Peyer's patch (tissue), 4 donors: ENCODE measurements around the gene CELF2. TPM values are rescaled to one million over a fixed set of nuclear protein-coding genes. Genes with fewer than 3 reads are reported as not detected.

Experiments
- DNase-seq, 3 donors: peaks; one replicate each; pipeline ENCODE4 v3.0.0-alpha.2; 2017 to 2019
- H3K27ac ChIP-seq, 4 donors: fragments of 200-600 bp; sonication (generic); one replicate each; pipeline ENCODE4 v1.5.1; 2016 to 2019
- H3K27me3 ChIP-seq, 2 donors: fragments of 200-600 bp; sonication (generic); one replicate each; pipeline ENCODE4 v1.5.1; 2019
- H3K36me3 ChIP-seq, 3 donors: fragments of 200-600 bp; sonication (generic); one replicate each; pipeline ENCODE4 v1.5.1; 2016 to 2019
- H3K4me1 ChIP-seq, 4 donors: fragments of 200-600 bp; sonication (generic); one replicate each; pipeline ENCODE4 v1.5.1; 2016 to 2019
- H3K4me3 ChIP-seq, 4 donors: fragments of 200-600 bp; sonication (generic); 1 replicate in 3 of 4; 2 replicates in 1 of 4; pipeline ENCODE4 v1.5.1; 2016 to 2019; ENCODE audit warnings: mild to moderate bottlenecking in 1 of 4
- H3K9me3 ChIP-seq, 4 donors: fragments of 200-600 bp; sonication (generic); one replicate each; pipeline ENCODE4 v1.5.1; 2016 to 2019; ENCODE audit warnings: mild to moderate bottlenecking in 1 of 4
- CTCF ChIP-seq, 6 experiments: fragments of 450-650 bp in 4 of 6; fragments of 200-600 bp in 2 of 6; sonication (generic) in 1 of 6; IDR thresholded peaks; one replicate each; pipeline ENCODE4 v1.5.1; 2017 to 2019; ENCODE audit warnings: antibody characterized with exemption in 6 of 6, mild to moderate bottlenecking in 3 of 6, moderate library complexity in 1 of 6
- POLR2A ChIP-seq, 2 donors: fragments of 450-650 bp; IDR thresholded peaks; one replicate each; pipeline ENCODE4 v1.5.1; 2017; ENCODE audit warnings: antibody characterized with exemption in 2 of 2, mild to moderate bottlenecking in 2 of 2, moderate library complexity in 2 of 2
- total RNA-seq, 4 donors: library from RNA; depleted of rRNA; stranded (reverse); fragments of >200 nt; gene quantifications; one replicate each; pipeline ENCODE4 v1.1.0, GENCODE V29; 2016

The CELF2 gene
- total RNA-seq, 4 donors from 2014 or later = 20.5 to 110 (median 40.7) TPM

GRCh38 chr10:11334436-11334835, 316.8 kb downstream of the CELF2 start:
- no peak for DNase-seq
- no peak overlapping the region for H3K27ac ChIP-seq
- H3K36me3 ChIP-seq = peaks cover 0 to 5% (median 0%) of the 10 kb centered on the region in 3 donors
- H3K27me3 ChIP-seq = no peaks in the 10 kb centered on the region
- TF ChIP-seq POLR2A (IDR thresholded peaks at IDR 0.05) (no peak), CTCF (IDR thresholded peaks at IDR 0.05) (no peak)
- H3K9me3 ChIP-seq = no peaks in the 10 kb centered on the region
- no peaks in the 10 kb centered on the region for H3K4me1 ChIP-seq
- no peak overlapping the region for H3K4me3 ChIP-seq

- peaks cover 0 to 5% (median 0%) of the 10 kb centered on the region in 3 donors for H3K36me3 ChIP-seq
- no peaks in the 10 kb centered on the region for H3K4me1 ChIP-seq
- no peak overlapping the region for H3K27ac ChIP-seq
- H3K9me3 ChIP-seq = no peaks in the 10 kb centered on the region
- TF ChIP-seq POLR2A (IDR thresholded peaks at IDR 0.05) (no peak), CTCF (IDR thresholded peaks at IDR 0.05) (no peak)
- H3K4me3 ChIP-seq = no peak overlapping the region
- DNase-seq = no peak
- no peaks in the 10 kb centered on the region for H3K27me3 ChIP-seq
Observed at GRCh38 chr10:11335167-11335652, 317.5 kb downstream of the CELF2 start.

DNA sequence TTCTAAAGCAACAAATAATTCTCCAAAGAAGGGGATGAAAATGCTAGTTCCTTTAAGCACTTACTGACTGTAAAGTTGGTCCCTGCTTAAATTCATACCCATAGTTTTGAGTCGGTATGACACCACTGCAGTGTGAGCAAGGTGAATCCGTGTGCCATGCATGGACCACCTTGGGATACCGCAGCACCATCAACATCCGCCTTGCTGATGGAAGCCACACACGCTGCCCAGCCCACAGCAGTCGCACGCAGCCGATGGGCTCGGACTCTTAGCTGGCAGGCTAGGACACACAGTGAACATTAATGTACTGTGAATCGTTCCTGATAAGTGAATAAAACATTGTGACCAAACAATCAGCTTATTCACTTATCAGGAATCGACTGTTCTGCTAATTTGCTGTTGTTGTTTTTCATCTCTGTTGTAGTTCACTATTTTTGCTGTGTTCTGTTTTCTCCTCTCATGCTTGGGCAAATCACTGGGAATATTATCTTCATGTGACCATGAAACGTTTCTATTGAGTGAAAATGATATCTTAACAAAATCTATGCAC, 318.3 kb downstream of the CELF2 start:
- H3K9me3 ChIP-seq = no peaks in the 10 kb centered on the region
- H3K27me3 ChIP-seq = no peaks in the 10 kb centered on the region
- peaks cover 0 to 5% (median 0%) of the 10 kb centered on the region in 3 donors for H3K36me3 ChIP-seq
- no peak for DNase-seq
- H3K27ac ChIP-seq = no peak overlapping the region
- no peak overlapping the region for H3K4me3 ChIP-seq
- TF ChIP-seq CTCF (IDR thresholded peaks at IDR 0.05) (no peak), POLR2A (IDR thresholded peaks at IDR 0.05) (no peak)
- no peaks in the 10 kb centered on the region for H3K4me1 ChIP-seq

GRCh38 chr10:11336722-11337162, 319.1 kb downstream of the CELF2 start:
- Histone ChIP-seq H3K27ac (no peak overlapping the region), H3K4me3 (no peak overlapping the region), H3K27me3 (no peaks in the 10 kb centered on the region), H3K4me1 (no peaks in the 10 kb centered on the region), H3K36me3 (peaks cover 0 to 5% (median 0%) of the 10 kb centered on the region in 3 donors), H3K9me3 (no peaks in the 10 kb centered on the region)
- DNase-seq = no peak
- TF ChIP-seq POLR2A (IDR thresholded peaks at IDR 0.05) = no peak

GRCh38 chr10:11337516-11337915, 319.8 kb downstream of the CELF2 start:
- H3K9me3 ChIP-seq = no peaks in the 10 kb centered on the region
- H3K4me3 ChIP-seq = no peak overlapping the region
- H3K36me3 ChIP-seq = peaks cover 0 to under 1% (median 0%) of the 10 kb centered on the region in 3 donors
- no peaks in the 10 kb centered on the region for H3K4me1 ChIP-seq
- TF ChIP-seq POLR2A (IDR thresholded peaks at IDR 0.05) (no peak), CTCF (IDR thresholded peaks at IDR 0.05) (no peak)
- DNase-seq = no peak
- H3K27me3 ChIP-seq = no peaks in the 10 kb centered on the region
- no peak overlapping the region for H3K27ac ChIP-seq

DNA sequence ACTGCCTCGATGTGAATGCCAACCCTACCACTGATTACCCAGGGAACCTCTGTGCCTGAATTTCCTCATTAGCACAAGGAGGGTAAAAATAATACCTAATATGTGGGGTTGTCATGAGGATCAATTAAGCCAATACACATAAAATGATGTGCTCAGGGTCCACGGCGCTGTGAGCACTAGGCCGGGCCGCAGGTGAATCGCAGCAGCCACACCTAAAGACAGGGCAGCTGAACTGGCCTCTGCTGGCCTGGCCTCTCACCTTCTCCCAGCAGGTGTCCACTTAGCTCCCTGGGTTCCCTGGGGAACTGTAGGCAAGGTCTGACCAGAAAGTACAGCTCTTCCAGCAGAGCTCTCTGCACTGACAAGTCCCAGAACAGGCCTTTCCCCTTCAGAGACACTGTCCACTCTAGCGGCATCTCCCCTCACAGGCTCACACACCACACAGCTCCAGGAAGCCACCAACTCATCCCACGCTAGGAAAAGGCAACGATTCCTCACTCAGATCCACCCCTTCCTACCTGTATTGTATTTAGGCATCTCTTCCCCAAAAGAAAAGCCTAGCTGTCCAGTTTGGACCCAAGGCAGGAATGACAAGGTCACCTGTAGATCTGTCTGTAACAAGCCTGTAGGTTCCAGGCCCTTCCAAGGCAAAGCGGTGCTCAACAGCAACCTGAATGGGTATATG, 320.6 kb downstream of the CELF2 start:
- Histone ChIP-seq H3K27me3 (no peaks in the 10 kb centered on the region), H3K27ac (no peak overlapping the region), H3K4me3 (no peak overlapping the region), H3K36me3 (no peaks in the 10 kb centered on the region), H3K4me1 (no peaks in the 10 kb centered on the region), H3K9me3 (no peaks in the 10 kb centered on the region)
- TF ChIP-seq POLR2A (IDR thresholded peaks at IDR 0.05) (no peak), CTCF (IDR thresholded peaks at IDR 0.05) (no peak)
- no peak for DNase-seq
